Body of pancreas (tissue), 4 donors: ENCODE measurements around the gene TBC1D19. TPM values are rescaled to one million over a fixed set of nuclear protein-coding genes. Genes with fewer than 3 reads are reported as not detected.

Source experiments
- ATAC-seq: fragments of 150-250 bp; one replicate; pipeline ENCODE4 v1.9.1; 2016
- DNase-seq, 4 donors: peaks; one replicate each; pipeline ENCODE4 v3.0.0-alpha.2; 2019
- H3K27ac ChIP-seq, 4 donors: fragments of 200-600 bp; sonication (generic); 1 replicate in 3 of 4; 2 replicates in 1 of 4; pipeline versions ENCODE4 v1.5.1 to v1.6.1; 2016 to 2019; ENCODE audit warnings: mild to moderate bottlenecking in 1 of 4, mixed read lengths in 1 of 4, moderate library complexity in 1 of 4
- H3K27me3 ChIP-seq, 2 donors: fragments of 200-600 bp; sonication (generic); one replicate each; pipeline ENCODE4 v1.6.0; 2016; ENCODE audit warnings: mild to moderate bottlenecking in 1 of 2
- H3K36me3 ChIP-seq, 2 donors: fragments of 200-600 bp; sonication (generic); replicated peaks in 1 of 2; 2 replicates each; pipeline ENCODE4 v1.5.1; 2016; ENCODE audit warnings: low read depth in 2 of 2; ENCODE audit not compliant: insufficient read depth in 1 of 2
- H3K4me1 ChIP-seq: fragments of 200-600 bp; sonication (generic); one replicate; pipeline ENCODE4 v1.6.0; 2016
- H3K4me3 ChIP-seq, 2 donors: fragments of 200-600 bp; sonication (generic); 1 replicate in 1 of 2; 2 replicates in 1 of 2; pipeline ENCODE4 v1.5.1; 2016 to 2019
- H3K9me3 ChIP-seq, 3 donors: fragments of 200-600 bp; sonication (generic); 1 replicate in 2 of 3; 2 replicates in 1 of 3; pipeline ENCODE4 v1.5.1; 2016
- POLR2A ChIP-seq, 3 donors: fragments of 450-650 bp; IDR thresholded peaks; one replicate each; pipeline ENCODE4 v1.6.1; 2016; ENCODE audit warnings: antibody characterized with exemption in 3 of 3, mild to moderate bottlenecking in 2 of 3
- WGBS, 2 donors: methylation state at CpG; one replicate each; pipeline ENCODE4 v1.1.5; 2017; 5-methylcytosine and 5-hydroxymethylcytosine counted together
- intact Hi-C: fragments of 100-400 bp; cut with DNase I; formaldehyde crosslinking; loops from one replicate; pipeline ENCODE4 v1.15.1; 2023
- total RNA-seq, 2 donors: library from RNA; depleted of rRNA; stranded (reverse); fragments of >200 nt; gene quantifications; one replicate each; pipeline ENCODE4 v1.1.0, GENCODE V29; 2016
- TF ChIP-seq, protein P1 (sequence below), 7 experiments: fragments of 450-650 bp in 4 of 7; fragments of 200-600 bp in 3 of 7; sonication (generic) in 3 of 7; IDR thresholded peaks; one replicate each; pipeline ENCODE4 v1.5.1; 2016 to 2019; ENCODE audit warnings: antibody characterized with exemption in 7 of 7

TBC1D19 gene
- total RNA-seq, 2 donors from 2014 or later: 22.8 to 30.7 TPM

DNA sequence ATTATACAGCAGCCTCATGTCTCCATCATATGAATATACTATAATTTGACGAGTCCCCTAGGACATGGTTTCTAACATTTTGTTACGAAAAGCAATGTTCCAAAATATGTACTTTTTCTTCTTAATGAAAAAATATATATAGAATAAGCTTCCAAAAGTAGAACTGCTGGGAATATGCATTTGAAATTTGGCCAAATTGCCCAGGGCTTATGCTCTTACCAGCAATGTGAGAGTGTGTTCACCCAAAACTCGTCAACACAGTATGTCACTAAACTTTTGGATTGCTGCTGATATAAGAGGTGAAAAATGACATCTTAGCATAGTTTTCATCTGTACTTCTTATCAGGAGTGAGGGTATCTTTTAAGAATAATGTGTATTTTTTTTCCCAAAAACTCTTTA lies 212.2 kb downstream of the TBC1D19 start:
- no peak for TF ChIP-seq POLR2A (IDR thresholded peaks at IDR 0.05)
- TF ChIP-seq, protein P1, sequence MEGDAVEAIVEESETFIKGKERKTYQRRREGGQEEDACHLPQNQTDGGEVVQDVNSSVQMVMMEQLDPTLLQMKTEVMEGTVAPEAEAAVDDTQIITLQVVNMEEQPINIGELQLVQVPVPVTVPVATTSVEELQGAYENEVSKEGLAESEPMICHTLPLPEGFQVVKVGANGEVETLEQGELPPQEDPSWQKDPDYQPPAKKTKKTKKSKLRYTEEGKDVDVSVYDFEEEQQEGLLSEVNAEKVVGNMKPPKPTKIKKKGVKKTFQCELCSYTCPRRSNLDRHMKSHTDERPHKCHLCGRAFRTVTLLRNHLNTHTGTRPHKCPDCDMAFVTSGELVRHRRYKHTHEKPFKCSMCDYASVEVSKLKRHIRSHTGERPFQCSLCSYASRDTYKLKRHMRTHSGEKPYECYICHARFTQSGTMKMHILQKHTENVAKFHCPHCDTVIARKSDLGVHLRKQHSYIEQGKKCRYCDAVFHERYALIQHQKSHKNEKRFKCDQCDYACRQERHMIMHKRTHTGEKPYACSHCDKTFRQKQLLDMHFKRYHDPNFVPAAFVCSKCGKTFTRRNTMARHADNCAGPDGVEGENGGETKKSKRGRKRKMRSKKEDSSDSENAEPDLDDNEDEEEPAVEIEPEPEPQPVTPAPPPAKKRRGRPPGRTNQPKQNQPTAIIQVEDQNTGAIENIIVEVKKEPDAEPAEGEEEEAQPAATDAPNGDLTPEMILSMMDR (IDR thresholded peaks at IDR 0.05): no peak
- Histone ChIP-seq H3K9me3 (no peaks in the 10 kb centered on the region), H3K4me3 (no peak overlapping the region), H3K36me3 (no peaks in the 10 kb centered on the region), H3K27ac (no peak overlapping the region), H3K27me3 (no peaks in the 10 kb centered on the region), H3K4me1 (no peaks in the 10 kb centered on the region)
- intact Hi-C loops: no loop called here
- ATAC-seq: no peak
- DNase-seq: no peak
- WGBS, 2 donors: 92 to 94% methylated on average over 3 of the region's 3 CpGs

DNA sequence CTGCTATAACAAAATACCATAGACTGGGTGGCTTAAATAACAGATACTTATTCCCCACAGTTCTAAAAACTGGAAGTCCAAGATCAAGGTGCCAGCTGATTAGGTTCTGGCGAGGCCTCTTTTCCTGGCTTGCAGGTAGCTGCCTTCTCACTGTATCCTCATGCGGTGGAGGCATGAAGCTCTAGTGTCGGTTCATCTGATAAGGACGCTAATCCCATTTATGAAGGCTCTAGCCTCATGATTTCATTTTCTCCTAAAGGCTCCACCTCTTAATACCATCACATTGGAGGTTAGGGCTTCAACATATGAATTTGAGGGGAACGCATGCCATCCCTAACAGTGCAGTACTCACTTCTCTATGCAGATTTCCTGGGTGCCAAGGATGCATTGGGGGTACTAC lies 218.9 kb downstream of the TBC1D19 start:
- ATAC-seq: no peak
- Histone ChIP-seq H3K27ac (no peak overlapping the region), H3K27me3 (no peaks in the 10 kb centered on the region), H3K4me3 (no peak overlapping the region), H3K9me3 (no peaks in the 10 kb centered on the region), H3K4me1 (no peaks in the 10 kb centered on the region), H3K36me3 (no peaks in the 10 kb centered on the region)
- WGBS, 2 donors: 72 to 78% methylated on average over 5 of the region's 5 CpGs
- DNase-seq: no peak
- intact Hi-C loops: no loop called here
- no peak for TF ChIP-seq POLR2A (IDR thresholded peaks at IDR 0.05)
- TF ChIP-seq, protein P1 (IDR thresholded peaks at IDR 0.05): no peak

DNA sequence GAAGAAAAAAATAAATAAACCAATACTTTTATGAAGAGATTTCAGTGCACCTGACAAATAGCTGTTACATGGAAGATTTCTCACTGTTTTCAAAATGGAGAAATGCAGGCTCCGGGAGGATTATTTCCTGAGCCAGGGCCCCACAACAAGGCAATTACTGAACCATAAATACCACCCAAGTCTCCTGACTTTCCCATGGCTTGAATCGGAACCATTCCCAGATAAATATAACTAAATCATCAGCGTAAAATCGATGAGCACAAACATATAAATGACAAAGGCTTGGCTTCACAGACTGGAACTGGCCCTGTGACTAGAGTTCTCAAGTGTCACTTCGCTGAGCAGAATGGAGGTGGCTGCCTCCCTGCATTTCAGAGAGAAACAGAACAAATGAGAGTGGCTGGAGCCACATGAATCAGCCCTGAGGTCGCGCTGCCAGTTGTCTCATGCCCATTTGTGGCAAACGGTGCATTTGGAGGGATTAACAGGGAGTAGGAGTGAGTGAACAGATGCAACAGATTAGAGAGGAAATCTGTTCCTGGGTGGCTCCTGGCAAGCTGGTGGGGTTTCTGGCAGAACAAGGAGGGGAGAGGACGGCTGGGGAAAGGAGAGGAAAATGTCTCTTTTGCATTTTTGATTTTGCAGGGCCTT lies 219.5 kb downstream of the TBC1D19 start:
- no peak for ATAC-seq
- no peaks in the 10 kb centered on the region for H3K27me3 ChIP-seq
- TF ChIP-seq, protein P1 (IDR thresholded peaks at IDR 0.05): no peak
- no peak for TF ChIP-seq POLR2A (IDR thresholded peaks at IDR 0.05)
- WGBS, 2 donors: 47 to 55% methylated on average over 9 of the region's 9 CpGs
- no peaks in the 10 kb centered on the region for H3K4me1 ChIP-seq
- H3K9me3 ChIP-seq: no peaks in the 10 kb centered on the region
- no peaks in the 10 kb centered on the region for H3K36me3 ChIP-seq
- intact Hi-C loops: no loop called here
- no peak overlapping the region for H3K4me3 ChIP-seq
- peak overlapping the region in 1 of 4 donors; percentile 3 for H3K27ac ChIP-seq
- DNase-seq: no peak

DNA sequence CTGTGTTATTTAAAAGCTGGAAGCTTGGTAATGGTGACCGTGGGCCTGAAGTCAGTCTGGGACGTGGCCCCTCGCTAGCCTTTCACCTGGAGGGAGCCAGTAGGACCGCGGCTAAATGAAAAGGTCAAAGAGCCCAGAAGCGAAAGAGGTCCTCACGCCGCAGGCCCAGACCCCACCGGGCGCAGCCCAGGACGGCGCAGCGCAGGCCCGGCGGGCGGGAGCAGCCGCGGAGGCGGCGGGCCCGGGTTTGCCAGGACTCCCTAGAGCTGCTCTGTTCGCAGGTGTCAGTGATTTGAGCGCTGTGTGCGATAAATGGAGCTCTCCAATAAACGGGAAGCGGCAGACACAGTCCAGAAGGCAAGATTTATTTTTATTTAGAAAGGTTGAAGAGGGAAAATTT lies 220.6 kb downstream of the TBC1D19 start:
- ATAC-seq (no peak), DNase-seq (no peak)
- H3K4me1 ChIP-seq: no peaks in the 10 kb centered on the region
- H3K27ac ChIP-seq: no peak overlapping the region
- H3K9me3 ChIP-seq: no peaks in the 10 kb centered on the region
- TF ChIP-seq, protein P1 (IDR thresholded peaks at IDR 0.05): no peak
- no peak for TF ChIP-seq POLR2A (IDR thresholded peaks at IDR 0.05)
- no peaks in the 10 kb centered on the region for H3K27me3 ChIP-seq
- 93% methylated on average over 26 of the region's 26 CpGs for WGBS, 2 donors
- H3K4me3 ChIP-seq: no peak overlapping the region
- no peaks in the 10 kb centered on the region for H3K36me3 ChIP-seq
- intact Hi-C loops: no loop called here

DNA sequence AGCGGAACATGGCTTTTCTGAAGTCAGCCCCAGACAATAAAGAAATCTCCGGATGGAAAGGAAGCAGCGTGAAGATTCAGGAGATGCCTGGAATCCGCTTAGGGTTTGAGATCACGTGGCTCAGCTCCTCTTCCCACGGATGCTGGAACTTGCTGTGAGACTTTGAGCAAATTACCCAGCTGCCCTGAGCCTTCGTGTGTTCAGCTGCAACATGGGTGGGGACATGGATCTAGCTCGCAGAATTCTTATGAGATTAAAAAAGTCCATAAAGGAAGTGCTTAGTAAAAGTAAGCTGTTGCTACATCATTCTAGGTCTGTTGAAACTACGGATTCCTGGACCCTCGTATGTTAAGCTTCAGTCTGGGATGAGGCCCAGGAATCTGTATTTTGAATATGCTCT lies 221.0 kb downstream of the TBC1D19 start:
- no peak overlapping the region for H3K27ac ChIP-seq
- intact Hi-C loops: no loop called here

More for the DNA sequence above, 221.0 kb downstream of the TBC1D19 start:
- no peaks in the 10 kb centered on the region for H3K27me3 ChIP-seq
- no peaks in the 10 kb centered on the region for H3K9me3 ChIP-seq
- DNase-seq (no peak), ATAC-seq (no peak)
- no peaks in the 10 kb centered on the region for H3K36me3 ChIP-seq
- no peak overlapping the region for H3K4me3 ChIP-seq
- no peaks in the 10 kb centered on the region for H3K4me1 ChIP-seq
- WGBS, 2 donors: 78 to 84% methylated on average over 10 of the region's 10 CpGs
- no peak for TF ChIP-seq POLR2A (IDR thresholded peaks at IDR 0.05)
- TF ChIP-seq, protein P1 (IDR thresholded peaks at IDR 0.05): no peak
